ENCODE measurements around the gene SBK3. TPM values are rescaled to one million over a fixed set of nuclear protein-coding genes. Genes with fewer than 3 reads are reported as not detected.
"Not testable (repeated sequence)": the region's sequence is repeated elsewhere in the genome, so short reads cannot be mapped to it uniquely, and the experiment has no call there.

Gene SBK3
- total RNA-seq, 1 donor from 2014 or later, result 3.3 TPM

GRCh38 chr19:55578761-55579747 is 33.7 kb upstream of the SBK3 start:
- peaks cover 9% of the 10 kb centered on the region for H4K20me1 ChIP-seq (ENCODE audit: low read depth)
- H3K4me3 ChIP-seq, result peak overlapping the region; percentile 87
- peaks cover 12% of the 10 kb centered on the region for H3K36me3 Mint-ChIP-seq
- H3K4me1 Mint-ChIP-seq, result peaks cover 11% of the 10 kb centered on the region
- no peaks in the 10 kb centered on the region for H3K9me3 ChIP-seq (ENCODE audit: low read depth)
- no peaks in the 10 kb centered on the region for H3K36me3 ChIP-seq
- H3K27ac Mint-ChIP-seq, result peak overlapping the region; percentile 50
- peaks cover 22% of the 10 kb centered on the region for H3K79me2 ChIP-seq (ENCODE audit: low read depth)
- no peaks in the 10 kb centered on the region for H3K27me3 ChIP-seq
- peak overlapping the region; percentile 90 for H3K4me3 Mint-ChIP-seq
- no peak overlapping the region for H3K27ac ChIP-seq
- no peaks in the 10 kb centered on the region for H3K4me1 ChIP-seq
- H3K9ac ChIP-seq, result peak overlapping the region; percentile 86
- peak overlapping the region; percentile 94 for H3K4me2 ChIP-seq
- H3K27me3 Mint-ChIP-seq (ENCODE audit: insufficient read depth, low read depth), result peaks cover 2% of the 10 kb centered on the region
- no peak for DNase-seq (ENCODE audit: low spot score)
- H3F3A ChIP-seq (ENCODE audit: low read depth), result peaks cover 23% of the 10 kb centered on the region
- H3K9me3 Mint-ChIP-seq, result no peaks in the 10 kb centered on the region
- H2AFZ ChIP-seq (replicated peaks), result no peak overlapping the region
- no peak for TF ChIP-seq EZH2 (IDR thresholded peaks at IDR 0.05)
- no peak for TF ChIP-seq EZH2phosphoT487 (IDR thresholded peaks at IDR 0.05)
- TF ChIP-seq CTCF (IDR thresholded peaks at IDR 0.05), result no peak

- H3K27me3 Mint-ChIP-seq (ENCODE audit: insufficient read depth, low read depth), result peaks cover 2% of the 10 kb centered on the region
- H3K36me3 ChIP-seq, result no peaks in the 10 kb centered on the region
- H3F3A ChIP-seq (ENCODE audit: low read depth), result peaks cover 21% of the 10 kb centered on the region
- no peak overlapping the region for H3K4me3 Mint-ChIP-seq
- no peak overlapping the region for H3K9ac ChIP-seq
- H3K36me3 Mint-ChIP-seq, result peaks cover 12% of the 10 kb centered on the region
- H3K79me2 ChIP-seq (ENCODE audit: low read depth), result peaks cover 22% of the 10 kb centered on the region
- no peaks in the 10 kb centered on the region for H3K4me1 ChIP-seq
- peaks cover 9% of the 10 kb centered on the region for H4K20me1 ChIP-seq (ENCODE audit: low read depth)
- H2AFZ ChIP-seq (replicated peaks), result no peak overlapping the region
- H3K4me3 ChIP-seq, result no peak overlapping the region
- H3K4me1 Mint-ChIP-seq, result peaks cover 11% of the 10 kb centered on the region
- no peak for DNase-seq (ENCODE audit: low spot score)
- H3K27ac ChIP-seq, result no peak overlapping the region
- no peak overlapping the region for H3K27ac Mint-ChIP-seq
- H3K9me3 Mint-ChIP-seq, result no peaks in the 10 kb centered on the region
- no peaks in the 10 kb centered on the region for H3K9me3 ChIP-seq (ENCODE audit: low read depth)
- TF ChIP-seq EZH2 (IDR thresholded peaks at IDR 0.05) (no peak), CTCF (IDR thresholded peaks at IDR 0.05) (no peak), EZH2phosphoT487 (IDR thresholded peaks at IDR 0.05) (no peak)
- H3K4me2 ChIP-seq, result no peak overlapping the region
- H3K27me3 ChIP-seq, result no peaks in the 10 kb centered on the region
Measured at GRCh38 chr19:55578031-55578760, 32.9 kb upstream of the SBK3 start.

GRCh38 chr19:55576746-55577145 is 31.4 kb upstream of the SBK3 start:
- no peak overlapping the region for H3K9ac ChIP-seq
- no peak overlapping the region for H3K27ac ChIP-seq
- Mint-ChIP-seq H3K36me3 (peaks cover 12% of the 10 kb centered on the region), H3K4me3 (peak overlapping the region; percentile 56), H3K27me3 (ENCODE audit: insufficient read depth, low read depth) (peaks cover 2% of the 10 kb centered on the region), H3K9me3 (no peaks in the 10 kb centered on the region), H3K4me1 (peaks cover 7% of the 10 kb centered on the region), H3K27ac (no peak overlapping the region)
- H3K36me3 ChIP-seq, result no peaks in the 10 kb centered on the region
- TF ChIP-seq CTCF (IDR thresholded peaks at IDR 0.05) (no peak), EZH2 (IDR thresholded peaks at IDR 0.05) (no peak), EZH2phosphoT487 (IDR thresholded peaks at IDR 0.05) (no peak)
- H3F3A ChIP-seq (ENCODE audit: low read depth), result peaks cover 18% of the 10 kb centered on the region
- H3K9me3 ChIP-seq (ENCODE audit: low read depth), result no peaks in the 10 kb centered on the region
- H3K4me2 ChIP-seq, result no peak overlapping the region
- no peaks in the 10 kb centered on the region for H3K4me1 ChIP-seq
- H2AFZ ChIP-seq (replicated peaks), result no peak overlapping the region
- no peak for DNase-seq (ENCODE audit: low spot score)
- no peaks in the 10 kb centered on the region for H3K27me3 ChIP-seq
- H3K4me3 ChIP-seq, result no peak overlapping the region
- H4K20me1 ChIP-seq (ENCODE audit: low read depth), result peaks cover 9% of the 10 kb centered on the region
- H3K79me2 ChIP-seq (ENCODE audit: low read depth), result peaks cover 22% of the 10 kb centered on the region

- H3K36me3 Mint-ChIP-seq, result peaks cover 12% of the 10 kb centered on the region
- H3K9me3 Mint-ChIP-seq; H3K79me2 ChIP-seq (ENCODE audit: low read depth); H3K27ac Mint-ChIP-seq; H3K4me3 ChIP-seq; DNase-seq (ENCODE audit: low spot score); H3K9ac ChIP-seq; H4K20me1 ChIP-seq (ENCODE audit: low read depth); H2AFZ ChIP-seq (replicated peaks); H3K9me3 ChIP-seq (ENCODE audit: low read depth); H3K36me3 ChIP-seq; H3K4me1 ChIP-seq; H3K27me3 ChIP-seq; H3K4me3 Mint-ChIP-seq; H3K4me2 ChIP-seq; H3K27ac ChIP-seq; H3K27me3 Mint-ChIP-seq (ENCODE audit: insufficient read depth, low read depth); H3K4me1 Mint-ChIP-seq: not testable (repeated sequence)
- H3F3A ChIP-seq (ENCODE audit: low read depth), result peaks cover 10% of the 10 kb centered on the region
Measured at GRCh38 chr19:55573929-55574328, 28.6 kb upstream of the SBK3 start.

GRCh38 chr19:55569477-55569876 is 24.1 kb upstream of the SBK3 start:
- H3K4me3 ChIP-seq; H3K27ac Mint-ChIP-seq; H3K36me3 Mint-ChIP-seq; H3K4me3 Mint-ChIP-seq; H3K4me2 ChIP-seq; H3K9ac ChIP-seq; H3K27me3 Mint-ChIP-seq (ENCODE audit: insufficient read depth, low read depth); H4K20me1 ChIP-seq (ENCODE audit: low read depth); H3K27me3 ChIP-seq; H3K27ac ChIP-seq; H3K9me3 Mint-ChIP-seq; H3F3A ChIP-seq (ENCODE audit: low read depth); H2AFZ ChIP-seq (replicated peaks); H3K4me1 ChIP-seq; H3K36me3 ChIP-seq; H3K79me2 ChIP-seq (ENCODE audit: low read depth); DNase-seq (ENCODE audit: low spot score); H3K9me3 ChIP-seq (ENCODE audit: low read depth): not testable (repeated sequence)
- peaks cover 10% of the 10 kb centered on the region for H3K4me1 Mint-ChIP-seq

Data from neural progenitor cell (in vitro differentiated cells).